ENCODE data around the gene APLP2.

- TF ChIP-seq EZH2 (IDR thresholded peaks at IDR 0.05) = no peak
- no peak for TF ChIP-seq POLR2AphosphoS5 (IDR thresholded peaks at IDR 0.05; ENCODE audit: borderline replicate concordance, low read depth, low read length)
Measured at GRCh38 chr11:130031945-130032344, 37.7 kb upstream of the APLP2 start.

Data from SK-N-MC (cell line).